ENCODE results near the gene TNRC6B.

DNA sequence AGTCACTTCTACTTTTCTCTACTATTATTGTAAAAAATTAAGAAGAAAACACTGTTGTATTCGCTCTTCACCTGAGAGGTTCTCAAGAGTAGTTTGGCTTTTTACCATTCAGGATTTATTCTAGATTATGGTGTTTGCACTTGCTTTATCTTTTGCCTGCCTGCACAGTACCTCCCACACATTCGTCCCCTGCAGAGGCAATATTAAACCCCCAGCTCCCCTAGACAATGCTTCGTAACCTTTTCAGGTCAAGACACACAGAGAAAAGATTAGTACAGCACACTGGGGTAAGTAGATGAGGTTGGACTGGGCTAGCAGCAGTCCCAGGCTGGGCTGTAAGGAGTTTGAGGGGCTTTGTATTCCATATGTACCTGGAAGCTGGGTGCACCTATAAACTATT is 62.4 kb downstream of the TNRC6B start:
- TF ChIP-seq CTCF (conservative IDR thresholded peaks at IDR 0.05; ENCODE audit: low read depth, low read length) (no peak), EZH2 (IDR thresholded peaks at IDR 0.05; ENCODE audit: borderline replicate concordance, low read depth, low read length, poor library complexity, severe bottlenecking) (no peak)
